Spleen (tissue), 7 donors: ENCODE results near the gene FAM228A.

ENCODE experiments used
- CTCF ChIP-seq, 11 experiments: fragments of 200-600 bp in 7 of 11; fragments of 450-650 bp in 4 of 11; sonication (generic) in 4 of 11; IDR thresholded peaks in 8 of 11; conservative IDR thresholded peaks in 3 of 11; 1 replicate in 7 of 11; 2 replicates in 4 of 11; pipeline versions ENCODE4 v1.4.0 to v1.8.0; 2016 to 2021; ENCODE audit warnings: antibody characterized with exemption in 11 of 11, inconsistent platforms in 4 of 11, mild to moderate bottlenecking in 1 of 11
- POLR2A ChIP-seq, 3 donors: fragments of 450-650 bp; IDR thresholded peaks; one replicate each; pipeline ENCODE4 v1.5.1; 2017; ENCODE audit warnings: antibody characterized with exemption in 3 of 3, mild to moderate bottlenecking in 1 of 3
- POLR2AphosphoS5 ChIP-seq, 3 donors: sonication (generic); formaldehyde crosslinking; IDR thresholded peaks; one replicate each; pipeline ENCODE4 v1.5.1; 2017; ENCODE audit warnings: antibody characterized with exemption in 3 of 3
- donor health status: DM: no; HTN: no; CAD: no; lungs with moderate emphysema.
- donor health status: DM: no; HTN: no; CAD: no.
- donor health status: DM: no; HTN: no; CAD: no.

DNA sequence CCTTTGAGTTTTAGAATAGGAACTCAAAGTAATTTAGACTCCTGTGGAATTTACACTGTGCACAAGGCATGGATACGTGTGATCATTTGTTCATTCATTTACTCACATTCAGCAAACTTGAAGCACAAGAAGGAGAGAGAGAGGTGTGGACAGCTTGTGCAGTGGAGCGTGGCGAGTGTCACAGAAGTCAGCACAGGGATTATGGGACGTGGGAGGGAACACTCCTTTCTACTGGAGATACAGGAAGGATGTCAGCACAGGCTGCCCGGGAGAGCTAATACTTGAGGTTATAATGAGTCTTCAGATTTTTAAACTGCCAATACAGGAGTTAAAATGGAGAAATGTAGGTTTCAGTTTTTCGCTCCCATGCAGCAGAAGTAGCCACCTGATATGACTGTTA, 7.0 kb downstream of the FAM228A start:
- TF ChIP-seq CTCF (IDR thresholded peaks at IDR 0.05 in 8 of 11, conservative IDR thresholded peaks at IDR 0.05 in 3 of 11) = no peak
- TF ChIP-seq POLR2A (IDR thresholded peaks at IDR 0.05) = no peak
- no peak for TF ChIP-seq POLR2AphosphoS5 (IDR thresholded peaks at IDR 0.05)
